Small intestine (tissue), 7 donors: Measurements from ENCODE around the gene COX4I1. TPM values are rescaled to one million over a fixed set of nuclear protein-coding genes. Genes with fewer than 3 reads are reported as not detected.
A peak's percentile ranks its signal among the peaks of the same experiment; 100 is the strongest.

Experiments used
- DNase-seq, 2 donors: peaks; one replicate each; pipeline versions ENCODE4 v3.0.0 to v3.0.0-alpha.2; 2013
- FAIRE-seq: peaks from 2 replicates; lab custom pipeline; 2012; peaks lifted over from hg19 to GRCh38; lab: Jason Lieb, UNC
- H3K27ac ChIP-seq, 3 donors: one replicate each; pipeline ENCODE4 v1.5.1; 2013; ENCODE audit warnings: low read length in 2 of 3, mild to moderate bottlenecking in 2 of 3, control low read depth in 1 of 3, inconsistent platforms in 1 of 3, low read depth in 1 of 3, moderate library complexity in 1 of 3
- H3K27me3 ChIP-seq, 3 donors: one replicate each; pipeline ENCODE4 v1.6.1; 2013; ENCODE audit warnings: low read length in 3 of 3, inconsistent platforms in 1 of 3; ENCODE audit not compliant: control insufficient read depth in 3 of 3, insufficient read depth in 3 of 3
- H3K36me3 ChIP-seq, 3 donors: one replicate each; pipeline ENCODE4 v1.6.1; 2013; ENCODE audit warnings: low read length in 3 of 3, inconsistent platforms in 1 of 3, low read depth in 1 of 3, mild to moderate bottlenecking in 1 of 3, moderate library complexity in 1 of 3; ENCODE audit not compliant: control insufficient read depth in 3 of 3, insufficient read depth in 2 of 3
- H3K4me1 ChIP-seq, 3 donors: one replicate each; pipeline ENCODE4 v1.6.1; 2013; ENCODE audit warnings: low read length in 2 of 3, inconsistent platforms in 1 of 3, low read depth in 1 of 3, mild to moderate bottlenecking in 1 of 3, moderate library complexity in 1 of 3; ENCODE audit not compliant: control insufficient read depth in 3 of 3, insufficient read depth in 2 of 3
- H3K4me3 ChIP-seq, 3 donors: one replicate each; pipeline ENCODE4 v1.5.1; 2013; ENCODE audit warnings: low read length in 3 of 3, control low read depth in 1 of 3, inconsistent platforms in 1 of 3, low read depth in 1 of 3, mild to moderate bottlenecking in 1 of 3, moderate library complexity in 1 of 3
- H3K9me3 ChIP-seq, 2 donors: one replicate each; pipeline ENCODE4 v1.6.1; 2013; ENCODE audit warnings: low read depth in 1 of 2, low read length in 1 of 2; ENCODE audit not compliant: control insufficient read depth in 2 of 2, insufficient read depth in 1 of 2
- WGBS, 3 donors: extraction: QIAGEN DNeasy Blood & Tissue Kit; methylation state at CpG; one replicate each; pipeline ENCODE4 v1.1.7; 2013; 5-methylcytosine and 5-hydroxymethylcytosine counted together
- polyA plus RNA-seq, 4 donors: library from polyadenylated mRNA; stranded (reverse) in 3 of 4; unstranded in 1 of 4; fragments of 200-250 nt in 3 of 4; fragments of 120-200 nt in 1 of 4; gene quantifications; one replicate each; pipeline versions ENCODE4 v1.2.1 to v1.2.3, GENCODE V29; 2013
- donor health status: healthy with polysubstance abuse.
- donor health status: control.
- donor health status: control.
- donor health status: Bipolar disorder and iron deficiency.
- donor health status: healthy.

Gene COX4I1
- polyA plus RNA-seq, 4 donors, result 439 to 2,645 (median 1,917) TPM

GRCh38 chr16:85770741-85771140, 28.8 kb upstream of the COX4I1 start:
- WGBS, 3 donors, result 93 to 96% (median 96%) methylated on average over 6 of the region's 6 CpGs
- DNase-seq (no peak), FAIRE-seq (no peak)

GRCh38 chr16:85773044-85773443, 26.5 kb upstream of the COX4I1 start:
- Histone ChIP-seq H3K9me3 (no peaks in the 10 kb centered on the region), H3K4me1 (no peaks in the 10 kb centered on the region), H3K36me3 (peaks cover 0 to 11% (median 2%) of the 10 kb centered on the region in 3 donors), H3K27ac (no peak overlapping the region), H3K4me3 (no peak overlapping the region), H3K27me3 (no peaks in the 10 kb centered on the region)
- no peak for DNase-seq
- WGBS, 3 donors, result 92 to 94% (median 93%) methylated on average over 6 of the region's 6 CpGs
- no peak for FAIRE-seq

More at GRCh38 chr16:85770741-85771140, 28.8 kb upstream of the COX4I1 start:
- no peaks in the 10 kb centered on the region for H3K9me3 ChIP-seq
- H3K36me3 ChIP-seq, result peaks cover 0 to 6% (median 0%) of the 10 kb centered on the region in 3 donors
- peaks cover 0 to 7% (median 0%) of the 10 kb centered on the region in 3 donors for H3K27me3 ChIP-seq
- H3K4me3 ChIP-seq, result no peak overlapping the region
- H3K4me1 ChIP-seq, result no peaks in the 10 kb centered on the region
- no peak overlapping the region for H3K27ac ChIP-seq

GRCh38 chr16:85774136-85774535, 25.4 kb upstream of the COX4I1 start:
- H3K9me3 ChIP-seq, result no peaks in the 10 kb centered on the region
- peaks cover 0 to 20% (median 7%) of the 10 kb centered on the region in 3 donors for H3K36me3 ChIP-seq
- H3K27ac ChIP-seq, result no peak overlapping the region
- no peaks in the 10 kb centered on the region for H3K27me3 ChIP-seq
- DNase-seq (no peak), FAIRE-seq (no peak)
- no peaks in the 10 kb centered on the region for H3K4me1 ChIP-seq
- 73 to 81% (median 78%) methylated on average over 6 of the region's 6 CpGs for WGBS, 3 donors
- no peak overlapping the region for H3K4me3 ChIP-seq

DNA sequence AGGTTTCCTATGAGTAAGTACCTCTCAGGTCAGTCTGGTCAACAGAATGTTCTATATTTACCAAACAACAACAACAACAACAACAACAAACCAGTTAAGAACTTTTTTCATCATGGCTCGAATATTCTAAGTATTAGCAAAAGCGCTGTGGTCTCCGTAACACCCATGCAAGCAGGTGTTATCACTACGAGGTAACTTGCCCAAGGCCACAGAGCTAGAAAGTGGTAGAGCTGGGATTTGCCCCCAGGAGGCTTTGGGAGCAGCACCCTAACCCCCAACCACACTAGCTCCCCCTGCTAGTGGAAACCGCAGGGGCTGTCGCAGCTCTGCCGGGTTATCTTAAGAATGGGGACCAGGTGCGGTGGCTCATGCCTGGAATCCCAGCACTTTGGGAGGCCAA, 24.7 kb upstream of the COX4I1 start:
- DNase-seq (no peak), FAIRE-seq (no peak)
- 89 to 96% (median 95%) methylated on average over 8 of the region's 8 CpGs for WGBS, 3 donors
- H3K27me3 ChIP-seq, result no peaks in the 10 kb centered on the region
- no peak overlapping the region for H3K27ac ChIP-seq
- H3K36me3 ChIP-seq, result peaks cover 0 to 26% (median 7%) of the 10 kb centered on the region in 3 donors
- no peak overlapping the region for H3K4me3 ChIP-seq
- H3K9me3 ChIP-seq, result no peaks in the 10 kb centered on the region
- H3K4me1 ChIP-seq, result no peaks in the 10 kb centered on the region

DNA sequence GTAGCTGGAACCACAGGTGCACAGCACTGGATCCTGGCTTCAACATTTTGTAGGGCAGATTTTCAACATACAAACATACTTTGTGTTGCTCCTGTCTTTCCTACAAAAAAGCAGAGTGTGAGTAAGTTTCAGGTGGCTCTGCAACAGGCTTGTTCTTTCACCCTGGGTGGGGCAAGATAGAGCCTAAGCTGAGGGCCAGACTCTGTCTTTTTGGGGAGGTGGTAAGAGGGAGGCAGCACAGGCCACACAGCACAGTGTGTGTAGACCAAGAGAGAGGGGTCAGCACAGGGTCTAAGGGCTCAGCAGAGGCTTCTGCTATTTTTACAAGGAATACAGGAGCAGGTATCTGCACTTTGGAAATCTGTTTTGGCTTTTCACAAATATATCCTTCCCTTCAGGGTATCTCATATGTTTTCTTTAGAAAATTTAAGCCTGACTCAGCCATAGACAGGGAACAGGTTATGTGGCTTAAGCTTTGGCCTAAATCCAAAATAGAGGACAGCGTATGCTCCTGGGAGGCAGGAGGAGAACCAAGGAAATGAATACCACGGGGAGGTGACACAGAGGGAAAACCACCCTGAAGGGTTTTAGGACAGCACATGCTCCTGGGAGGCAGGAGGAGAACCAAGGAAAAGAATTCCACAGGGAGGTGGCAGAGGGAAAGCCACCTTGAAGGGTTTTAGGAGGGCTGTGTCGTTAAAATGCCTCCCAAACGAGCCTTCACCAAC, 21.7 kb upstream of the COX4I1 start:
- no peaks in the 10 kb centered on the region for H3K27me3 ChIP-seq
- H3K27ac ChIP-seq, result peak overlapping the region in 1 of 3 donors; percentile 46
- no peaks in the 10 kb centered on the region for H3K9me3 ChIP-seq
- no peak overlapping the region for H3K4me3 ChIP-seq
- H3K36me3 ChIP-seq, result peaks cover 0 to 55% (median 9%) of the 10 kb centered on the region in 3 donors
- 75 to 81% (median 79%) methylated on average over 4 of the region's 4 CpGs for WGBS, 3 donors
- FAIRE-seq (no peak), DNase-seq (no peak)
- peaks cover 0 to 10% (median 0%) of the 10 kb centered on the region in 3 donors for H3K4me1 ChIP-seq

DNA sequence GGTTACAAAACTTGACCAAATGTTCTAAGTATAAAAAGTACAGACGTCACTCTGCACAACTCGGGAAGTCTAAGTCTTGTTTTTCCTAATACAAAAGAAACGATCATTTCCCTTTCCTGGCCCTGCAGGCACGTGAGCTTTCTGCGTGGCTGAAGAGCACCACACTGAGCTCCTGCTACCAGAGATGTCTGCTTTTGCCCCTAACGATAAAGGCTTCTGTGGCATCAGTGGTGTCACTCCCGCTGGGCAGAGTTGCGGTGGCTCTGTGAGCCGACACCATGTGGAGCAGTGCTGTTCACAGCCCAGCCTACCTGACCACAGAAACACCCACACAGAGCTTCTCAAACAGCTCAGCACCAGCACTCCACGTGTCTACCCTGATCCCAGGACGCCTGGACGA, 20.6 kb upstream of the COX4I1 start:
- Histone ChIP-seq H3K4me3 (no peak overlapping the region), H3K36me3 (peaks cover 0 to 59% (median 9%) of the 10 kb centered on the region in 3 donors), H3K9me3 (no peaks in the 10 kb centered on the region), H3K27me3 (no peaks in the 10 kb centered on the region), H3K4me1 (peaks cover 0 to 11% (median 0%) of the 10 kb centered on the region in 3 donors), H3K27ac (no peak overlapping the region)
- 73 to 91% (median 74%) methylated on average over 12 of the region's 12 CpGs for WGBS, 3 donors
- DNase-seq, result no peak
- FAIRE-seq, result no peak

DNA sequence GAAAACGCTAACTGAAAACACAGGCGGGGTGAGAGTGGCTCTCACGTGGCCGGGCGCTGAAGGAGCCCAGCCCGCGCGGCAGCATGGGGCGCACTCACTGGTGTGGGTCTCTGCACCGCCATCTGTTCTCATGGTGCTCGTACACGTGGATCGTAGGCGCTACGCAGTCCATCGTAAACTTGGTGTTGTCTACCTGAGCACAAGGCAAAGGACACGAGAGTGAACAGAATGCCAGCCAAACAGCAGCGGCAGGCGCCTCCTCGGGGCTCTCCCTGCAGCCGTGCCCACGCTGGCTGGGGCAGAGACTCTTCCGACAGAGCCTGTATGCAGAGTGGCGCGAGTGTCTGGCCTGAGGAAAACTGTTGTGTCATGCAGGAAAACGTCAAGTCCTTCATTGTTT, 19.2 kb upstream of the COX4I1 start:
- FAIRE-seq, result no peak
- Histone ChIP-seq H3K27me3 (no peaks in the 10 kb centered on the region), H3K4me1 (peaks cover 0 to 11% (median 0%) of the 10 kb centered on the region in 3 donors), H3K9me3 (no peaks in the 10 kb centered on the region), H3K27ac (no peak overlapping the region), H3K4me3 (no peak overlapping the region), H3K36me3 (peaks cover 0 to 65% (median 9%) of the 10 kb centered on the region in 3 donors)
- WGBS, 3 donors, result 93 to 95% (median 94%) methylated on average over 25 to 26 of the region's 26 CpGs
- no peak for DNase-seq

DNA sequence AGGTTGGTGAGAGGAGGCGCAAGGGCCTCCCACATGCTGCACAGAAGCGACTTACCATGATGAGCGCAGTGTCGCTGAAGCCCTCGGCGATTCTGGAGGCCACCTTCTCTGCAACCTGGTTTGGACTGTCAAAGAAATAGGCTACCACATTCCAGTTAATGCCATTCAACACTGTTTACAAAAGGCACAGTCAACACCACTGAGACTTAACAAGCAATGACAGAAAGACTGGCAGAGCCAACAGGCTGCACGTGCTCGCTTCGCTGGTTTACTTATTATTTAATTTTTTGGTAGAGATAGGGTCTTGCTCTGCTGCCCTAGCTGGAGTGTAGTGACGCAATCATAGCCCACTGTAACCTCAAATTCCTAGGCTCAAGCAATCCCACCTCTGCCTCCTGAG, 18.3 kb upstream of the COX4I1 start:
- no peak for DNase-seq
- H3K4me3 ChIP-seq, result no peak overlapping the region
- peaks cover 0 to 11% (median 0%) of the 10 kb centered on the region in 3 donors for H3K4me1 ChIP-seq
- no peaks in the 10 kb centered on the region for H3K9me3 ChIP-seq
- no peak for FAIRE-seq
- no peak overlapping the region for H3K27ac ChIP-seq
- WGBS, 3 donors, result 89 to 91% (median 89%) methylated on average over 10 of the region's 10 CpGs
- no peaks in the 10 kb centered on the region for H3K27me3 ChIP-seq
- peaks cover 0 to 67% (median 9%) of the 10 kb centered on the region in 3 donors for H3K36me3 ChIP-seq
